GM18873 (cell line): Measurements from ENCODE around the gene HNRNPA2B1.

Experiments
- ATAC-seq: cut with Tn5 transposase; IDR thresholded peaks from one replicate; pipeline ENCODE4 v1.9.1; 2021; ENCODE audit warnings: mild to moderate bottlenecking, moderate library complexity, moderate number of reproducible peaks; ENCODE audit not compliant: unreplicated experiment, low FRiP score

Gene HNRNPA2B1

DNA sequence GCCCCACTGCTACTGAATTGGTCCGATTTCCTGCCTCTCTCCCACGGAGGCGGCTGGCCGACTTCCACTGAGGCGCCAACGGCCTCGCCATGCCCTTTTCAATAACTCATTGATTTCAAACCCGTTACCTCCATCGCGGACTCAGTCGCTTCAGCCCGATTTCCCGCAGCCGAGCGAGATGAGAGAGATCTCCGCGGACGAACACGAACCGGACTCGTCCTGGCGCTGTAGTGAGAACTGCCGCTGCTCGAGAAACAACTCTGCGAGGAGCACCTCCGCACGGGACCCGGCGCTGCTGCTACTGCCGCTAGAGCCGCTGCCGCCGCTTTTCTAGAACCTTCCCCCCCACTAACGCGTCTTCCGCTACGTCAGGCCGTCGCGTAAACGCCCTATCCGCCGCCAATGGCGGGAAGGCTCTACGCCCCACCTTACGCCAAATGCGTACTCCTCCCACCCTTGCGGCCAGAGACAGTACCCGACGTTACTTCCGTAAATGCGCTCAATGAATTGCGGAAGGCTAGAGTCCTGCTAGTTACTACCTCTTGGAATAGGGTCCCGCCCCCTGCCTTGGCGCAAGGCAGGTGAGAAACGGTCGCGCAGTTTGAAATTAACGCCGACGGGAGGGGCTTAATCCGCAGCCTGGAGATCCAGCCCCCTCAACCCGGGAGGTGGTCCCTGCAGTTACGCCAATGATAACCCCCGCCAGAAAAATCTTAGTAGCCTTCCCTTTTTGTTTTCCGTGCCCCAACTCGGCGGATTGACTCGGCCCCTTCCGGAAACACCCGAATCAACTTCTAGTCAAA, at the start of gene HNRNPA2B1:
TSS of gene HNRNPA2B1 (minus strand) at position 303 of the 803 bp plus-strand sequence. CDS start at position 134, 169 bp downstream.
- ATAC-seq = peak; percentile 80

DNA sequence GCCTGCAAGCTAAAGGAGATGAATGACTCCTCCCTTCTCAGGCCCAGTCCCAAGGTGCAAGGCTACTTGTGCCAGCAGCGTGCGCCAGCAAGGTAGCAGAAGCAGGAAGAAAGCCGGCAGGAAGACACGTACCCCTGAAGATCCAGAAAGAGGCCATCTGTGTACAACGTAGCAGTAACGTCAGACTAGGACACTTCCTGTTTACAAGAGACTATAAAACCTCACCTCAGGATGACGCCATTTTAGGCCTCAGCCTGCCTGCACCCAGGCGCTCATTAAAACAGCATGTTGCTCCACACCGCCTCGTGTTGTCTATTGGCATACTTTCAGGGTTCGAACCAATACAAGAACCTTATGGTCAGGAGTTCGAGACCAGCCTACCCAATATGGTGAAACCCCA, 49.7 kb upstream of the HNRNPA2B1 start:
- ATAC-seq = no peak

DNA sequence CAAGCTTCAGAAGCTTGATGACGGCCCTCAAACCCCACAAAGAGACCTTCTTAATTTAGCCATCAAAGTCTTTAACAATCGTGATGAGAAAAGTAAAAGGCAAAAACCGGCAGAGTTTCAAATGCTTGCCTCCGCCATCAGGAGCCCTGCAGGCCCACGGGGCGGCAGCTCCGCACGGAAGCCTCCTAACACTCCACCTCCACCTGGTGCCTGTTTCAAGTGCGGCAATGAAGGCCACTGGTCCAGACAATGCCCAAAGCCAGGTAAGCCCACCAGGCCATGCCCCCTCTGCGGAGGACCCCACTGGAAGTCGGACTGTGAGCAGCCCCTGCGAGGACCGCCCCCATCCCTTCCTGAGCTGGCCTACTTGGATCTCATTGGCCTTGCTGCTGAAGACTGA, 44.6 kb upstream of the HNRNPA2B1 start:
- ATAC-seq = no peak

DNA sequence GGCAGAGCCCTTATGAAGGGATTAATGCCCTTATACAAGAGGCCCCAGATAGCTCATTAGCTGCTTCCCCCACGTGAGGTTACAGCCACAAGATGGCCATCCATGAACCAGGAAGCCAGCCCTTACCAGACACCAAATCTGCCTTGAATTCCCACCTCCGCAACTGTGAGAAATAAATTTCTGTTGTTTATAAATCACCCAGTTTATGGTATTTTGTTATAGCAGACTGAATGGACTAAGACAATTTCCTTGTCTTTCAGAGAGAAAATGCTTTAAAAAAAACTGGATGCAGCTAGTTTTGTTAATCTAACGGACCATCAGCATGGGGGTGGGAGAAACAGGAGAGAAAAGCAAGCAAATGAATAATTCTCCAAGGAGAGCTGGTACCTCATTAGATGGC, 37.5 kb upstream of the HNRNPA2B1 start:
- ATAC-seq = no peak

DNA sequence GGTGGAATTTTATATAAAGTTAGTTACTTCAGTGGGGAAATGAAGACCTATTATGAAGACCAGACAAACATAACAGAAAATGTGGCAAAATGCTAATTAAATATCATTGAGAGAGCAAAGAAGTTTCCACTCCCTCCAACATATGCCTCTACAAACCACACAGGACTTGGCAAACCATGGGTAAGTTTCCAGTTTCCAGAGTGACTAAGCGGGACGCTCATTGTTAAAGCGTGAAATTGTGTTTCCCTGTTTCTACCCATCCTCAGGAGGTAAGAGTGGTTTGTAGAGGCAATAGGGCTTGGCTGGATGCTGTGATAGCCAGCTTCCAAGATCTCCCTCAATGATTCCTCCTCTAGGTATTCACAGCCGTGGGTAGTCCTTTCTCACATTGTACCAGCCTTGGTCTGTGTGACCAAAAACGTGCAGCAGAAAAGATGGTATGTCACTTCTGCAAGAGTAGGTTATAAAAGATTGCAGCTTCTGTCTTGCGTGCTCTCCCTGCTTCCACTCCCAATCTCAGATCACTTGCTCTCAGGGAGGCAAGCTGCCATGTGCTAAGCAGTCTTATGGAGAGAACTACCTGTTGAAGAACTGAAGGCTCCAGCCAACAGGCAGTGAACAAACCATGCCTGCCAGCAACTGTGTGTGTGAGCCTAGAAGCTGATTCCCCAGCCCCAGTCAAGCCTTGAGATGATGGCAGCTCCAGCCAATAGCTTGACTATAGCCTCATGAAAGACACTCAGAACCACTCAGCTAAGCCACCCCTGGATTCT, 36.7 kb upstream of the HNRNPA2B1 start:
- ATAC-seq = no peak

DNA sequence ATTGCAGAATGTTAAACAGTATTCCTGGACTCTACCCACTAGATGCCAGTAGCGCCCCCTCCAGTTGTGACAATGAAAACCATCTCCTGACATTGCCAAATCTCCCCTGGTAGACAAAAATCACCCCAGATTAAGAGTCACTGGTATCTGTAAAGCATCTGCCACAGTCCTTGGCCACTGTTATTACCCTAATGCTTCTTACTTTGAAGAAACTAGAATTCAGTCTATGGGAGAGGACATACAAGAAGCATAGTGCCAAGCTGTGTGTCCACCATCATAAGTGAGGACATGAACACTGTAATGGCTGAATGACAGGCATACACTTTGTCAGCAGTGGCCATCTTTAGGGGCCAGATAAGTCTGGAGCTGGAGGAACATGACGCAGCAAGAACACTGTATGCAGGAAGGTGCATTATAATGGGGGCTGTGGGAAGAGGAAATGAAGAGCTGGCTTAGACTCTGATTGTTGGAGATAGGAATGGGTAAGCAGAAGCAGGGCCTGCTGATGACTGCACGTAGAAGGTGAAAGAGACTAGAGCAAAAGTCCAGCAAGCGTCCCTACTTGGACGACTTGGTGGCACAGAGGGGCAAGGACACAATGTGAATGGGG, 33.5 kb upstream of the HNRNPA2B1 start:
- no peak for ATAC-seq

DNA sequence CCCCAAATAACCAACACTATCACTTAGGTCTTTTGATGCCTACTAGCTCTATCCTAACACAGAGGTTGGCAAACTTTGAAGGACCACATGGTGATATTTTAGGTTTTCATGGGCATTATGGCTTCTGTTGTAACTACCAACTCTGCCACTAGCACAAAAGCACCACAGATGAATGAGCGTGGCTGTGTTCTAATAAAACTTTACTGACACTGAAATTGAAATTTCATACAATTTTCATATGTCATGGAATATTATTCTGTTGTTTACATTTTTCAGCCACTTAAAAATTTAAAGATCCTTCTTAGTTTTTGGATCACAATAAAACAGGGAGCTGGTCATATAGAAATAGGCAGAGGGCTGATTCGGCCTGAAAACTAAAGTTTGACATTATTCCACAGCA, 27.4 kb upstream of the HNRNPA2B1 start:
- ATAC-seq = no peak

DNA sequence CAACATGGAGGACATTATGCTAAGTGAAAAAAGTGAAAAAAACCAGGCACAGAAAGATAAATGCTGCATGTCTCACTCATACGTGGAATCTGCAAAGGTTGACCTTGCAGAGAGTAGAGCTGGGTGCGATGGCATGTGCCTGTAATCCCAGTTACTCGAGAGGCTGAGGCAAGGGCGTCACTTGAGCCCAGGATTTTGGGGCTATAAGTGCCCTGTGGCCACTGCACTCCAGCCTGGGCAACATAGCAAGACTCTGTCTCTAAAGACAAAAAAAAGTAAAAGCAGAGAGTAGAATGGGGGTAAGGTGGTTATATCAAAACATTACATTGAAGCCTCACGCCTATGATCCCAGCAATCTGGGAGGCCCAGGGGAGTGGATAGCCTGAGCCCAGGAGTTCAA, 23.8 kb upstream of the HNRNPA2B1 start:
- no peak for ATAC-seq

DNA sequence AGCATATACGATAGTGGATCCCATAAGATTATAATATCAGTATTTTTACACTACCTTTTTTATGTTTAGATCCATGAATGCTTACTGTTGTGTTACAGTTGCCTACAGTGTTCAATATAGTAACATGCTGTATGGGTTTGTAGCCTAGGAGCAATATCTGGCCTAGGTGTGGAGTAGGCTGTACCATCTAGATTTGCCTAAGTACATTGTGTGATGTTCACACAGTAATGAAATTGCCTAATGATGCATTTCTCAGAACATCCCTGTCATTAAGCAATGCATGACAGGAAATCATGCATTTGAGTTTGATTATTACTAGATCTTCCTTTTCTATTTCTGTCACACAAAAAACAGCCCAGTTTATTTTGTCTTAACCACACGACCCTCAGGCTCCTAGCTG, 15.5 kb upstream of the HNRNPA2B1 start:
- ATAC-seq = no peak

DNA sequence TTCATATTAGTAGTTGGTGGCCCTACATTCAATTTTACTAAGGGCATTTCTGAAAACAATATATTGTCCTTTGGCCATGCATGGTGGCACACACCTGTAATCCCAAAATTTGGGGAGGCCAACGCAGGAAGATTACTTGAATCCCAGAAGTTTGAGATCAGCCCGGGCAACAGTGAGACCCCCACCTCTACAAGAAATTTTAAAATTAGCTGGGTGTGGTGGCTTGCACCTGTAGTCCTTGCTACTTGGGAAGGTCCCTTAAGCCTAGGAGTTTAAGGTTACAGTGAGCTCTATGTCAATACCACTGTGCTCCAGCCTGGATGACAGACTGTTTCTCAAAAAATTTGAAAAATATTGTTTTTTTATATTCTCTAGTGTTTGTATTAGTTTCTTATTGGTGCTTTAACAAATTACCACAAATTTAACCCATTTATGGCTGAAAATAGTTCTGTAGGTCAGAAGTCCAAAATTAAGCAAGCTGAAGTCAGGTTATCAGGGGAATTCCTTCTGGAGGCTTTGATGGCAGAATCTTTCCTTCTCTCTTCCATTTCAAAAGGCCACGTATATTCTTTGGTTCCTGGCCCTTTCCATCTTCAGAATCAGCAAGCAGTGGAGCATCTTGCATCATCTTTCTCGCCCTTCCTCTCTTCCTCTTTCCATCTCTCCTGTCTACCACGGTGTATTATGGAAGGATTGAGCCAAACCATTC, 13.4 kb upstream of the HNRNPA2B1 start:
- ATAC-seq = no peak

DNA sequence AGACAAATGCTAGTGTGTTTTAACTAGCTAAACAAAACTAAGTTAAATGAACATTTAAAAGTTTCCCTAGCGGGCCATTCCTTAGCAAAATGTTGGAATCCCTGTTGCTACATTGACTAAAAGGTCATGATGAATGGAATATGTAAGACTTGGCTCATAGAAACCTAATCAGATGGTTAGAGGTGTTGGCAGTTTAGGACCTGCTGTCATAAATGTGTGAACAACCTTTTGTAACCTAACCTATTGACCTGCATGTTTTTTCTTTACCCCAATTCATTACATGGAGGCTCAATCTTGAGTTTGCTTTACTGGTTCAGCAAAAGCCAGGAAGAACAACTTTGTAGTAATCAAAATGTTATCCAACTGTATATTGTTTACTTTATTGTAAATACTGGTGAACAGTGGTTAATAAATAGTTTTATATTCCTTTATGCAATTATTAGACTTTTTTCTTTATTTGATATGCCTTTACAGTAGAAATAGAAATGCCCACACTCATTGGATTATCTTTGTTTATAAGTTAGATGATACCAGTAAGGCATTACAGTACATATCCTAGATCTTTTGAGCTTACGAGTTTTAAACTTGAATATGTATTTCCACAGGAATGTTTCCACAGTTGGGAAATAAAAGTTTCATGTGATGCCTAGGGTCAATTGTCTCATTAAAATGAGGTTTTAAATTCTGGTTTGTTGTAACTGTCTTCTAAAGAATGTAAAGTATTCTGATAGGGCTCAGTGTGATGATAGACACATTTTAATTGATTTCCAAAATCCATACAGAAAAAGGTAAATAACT, 12.6 kb upstream of the HNRNPA2B1 start:
- no peak for ATAC-seq

DNA sequence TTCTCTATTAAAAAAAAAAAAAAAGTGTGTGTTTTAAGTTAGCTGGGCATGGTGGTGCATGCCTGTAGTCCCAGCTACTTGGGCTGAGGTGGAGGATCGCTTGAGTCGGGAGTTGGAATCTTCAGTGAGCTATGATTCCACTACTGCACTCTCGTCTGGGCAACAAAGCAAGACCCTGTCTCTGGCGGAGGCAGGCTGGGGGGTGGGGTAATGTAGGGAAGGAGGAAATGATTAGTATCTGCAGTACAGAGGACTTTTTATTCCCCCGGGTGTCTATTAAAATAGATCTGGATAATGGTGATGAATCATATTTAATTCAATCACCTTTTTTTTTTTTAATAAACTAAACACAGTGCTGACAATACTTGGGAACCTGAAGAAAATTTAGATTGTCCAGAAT, 7.5 kb upstream of the HNRNPA2B1 start:
- no peak for ATAC-seq

DNA sequence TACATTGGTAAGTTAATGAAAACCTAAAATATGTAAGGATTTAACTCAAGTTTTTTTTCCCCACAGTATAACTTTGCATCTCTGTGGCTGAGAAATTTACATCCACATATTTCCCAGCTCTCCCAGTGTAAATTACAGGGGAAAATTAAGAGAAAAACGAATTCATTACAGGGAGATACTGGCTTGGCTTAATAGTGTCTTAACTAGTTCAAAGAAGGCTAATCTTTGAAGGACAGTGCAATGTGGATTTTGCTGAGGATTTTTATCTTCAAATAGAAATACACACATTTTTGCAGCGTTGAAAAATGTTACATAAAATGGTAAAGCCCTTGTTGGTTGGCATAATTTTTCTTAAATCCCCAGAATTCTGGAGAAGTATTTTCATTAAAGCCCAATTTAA, 2.5 kb upstream of the HNRNPA2B1 start:
- no peak for ATAC-seq

DNA sequence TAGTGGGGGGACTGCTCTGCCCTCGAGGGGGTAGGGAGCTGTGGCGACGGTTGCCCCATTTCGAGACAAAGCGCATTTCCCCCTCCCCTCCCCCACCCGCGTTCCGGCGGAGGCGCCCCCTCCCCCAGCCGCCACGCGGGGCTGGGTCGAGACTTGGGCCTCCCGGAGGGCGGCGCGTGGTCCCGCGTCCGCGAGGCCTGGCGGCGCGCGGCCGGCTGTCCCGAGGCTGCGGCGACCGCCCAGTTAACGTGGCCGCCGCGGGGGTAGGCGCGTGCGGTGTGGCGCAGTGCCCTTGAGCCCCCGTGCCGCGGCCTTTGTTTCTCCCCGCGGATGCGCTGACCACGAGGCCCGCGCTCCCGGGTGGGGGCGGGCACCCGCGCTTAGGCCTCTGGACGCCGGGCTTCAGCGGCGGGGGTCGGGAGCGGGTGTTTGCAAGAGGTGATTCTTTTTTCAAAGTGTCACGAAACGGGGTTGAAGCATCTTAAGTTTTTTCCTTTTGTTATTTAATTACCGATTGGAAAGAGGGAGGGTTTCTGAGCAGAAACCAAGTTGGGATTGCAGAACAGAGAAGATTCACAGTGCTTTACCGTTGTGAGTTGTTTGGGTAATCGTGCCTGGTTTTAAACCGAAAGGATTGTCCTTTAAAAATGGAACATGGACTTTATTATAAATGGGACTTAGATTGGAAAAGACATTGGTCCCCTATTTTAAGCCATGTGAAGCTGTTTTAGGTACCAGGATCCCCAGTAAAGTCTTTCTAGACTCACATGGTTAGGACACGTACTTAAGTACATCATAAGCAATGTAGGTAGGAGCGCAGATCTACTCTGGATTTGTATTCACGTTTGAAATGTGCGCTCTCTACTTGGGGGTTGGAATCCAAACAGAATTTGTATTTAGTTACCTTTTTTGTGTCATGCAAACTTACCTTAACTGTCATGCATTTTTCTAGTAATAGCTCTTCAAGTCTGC, 1.8 kb upstream of the HNRNPA2B1 start:
- no peak for ATAC-seq

DNA sequence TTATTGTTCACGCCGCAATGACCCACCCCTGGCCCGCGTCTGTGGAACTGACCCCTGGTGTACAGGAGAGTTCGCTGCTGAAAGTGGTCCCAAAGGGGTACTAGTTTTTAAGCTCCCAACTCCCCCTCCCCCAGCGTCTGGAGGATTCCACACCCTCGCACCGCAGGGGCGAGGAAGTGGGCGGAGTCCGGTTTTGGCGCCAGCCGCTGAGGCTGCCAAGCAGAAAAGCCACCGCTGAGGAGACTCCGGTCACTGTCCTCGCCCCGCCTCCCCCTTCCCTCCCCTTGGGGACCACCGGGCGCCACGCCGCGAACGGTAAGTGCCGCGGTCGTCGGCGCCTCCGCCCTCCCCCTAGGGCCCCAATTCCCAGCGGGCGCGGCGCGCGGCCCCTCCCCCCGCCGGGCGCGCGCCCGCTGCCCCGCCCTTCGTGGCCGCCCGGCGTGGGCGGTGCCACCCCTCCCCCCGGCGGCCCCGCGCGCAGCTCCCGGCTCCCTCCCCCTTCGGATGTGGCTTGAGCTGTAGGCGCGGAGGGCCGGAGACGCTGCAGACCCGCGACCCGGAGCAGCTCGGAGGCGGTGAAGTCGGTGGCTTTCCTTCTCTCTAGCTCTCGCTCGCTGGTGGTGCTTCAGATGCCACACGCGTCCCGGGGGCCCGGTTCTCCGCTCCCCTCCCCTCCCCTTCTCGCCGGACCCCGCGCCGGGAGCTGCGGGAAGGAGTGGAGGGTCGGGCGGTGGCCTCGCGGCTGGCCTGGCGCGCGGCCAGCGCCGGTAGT, 887 bp upstream of the HNRNPA2B1 start, which contains the start of gene CBX3:
TSS of gene CBX3 (plus strand) at position 499 of the 772 bp plus-strand sequence. CDS start 1,254 bp downstream, outside the sequence.
- peak; percentile 26 for ATAC-seq

DNA sequence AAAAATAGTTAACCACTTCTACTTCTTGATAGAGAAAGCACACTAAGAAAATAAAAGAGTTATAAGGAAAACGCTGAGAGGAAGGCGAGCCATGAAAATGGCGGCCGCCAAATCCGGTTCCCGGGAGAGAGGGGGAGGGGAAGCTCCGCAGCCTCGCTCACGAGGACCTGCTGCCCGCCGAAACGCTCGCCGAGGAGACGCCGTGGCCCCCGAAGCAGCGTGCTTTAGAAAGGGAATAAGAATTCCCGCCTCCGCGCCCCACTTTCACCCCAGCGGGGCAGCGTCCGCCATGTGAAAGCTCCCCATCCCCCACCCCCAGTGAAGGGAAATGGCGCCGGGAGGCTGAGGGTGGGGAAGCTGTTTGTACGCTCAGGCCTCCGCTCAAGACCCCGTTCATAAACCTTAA, 505 bp downstream of the HNRNPA2B1 start:
- ATAC-seq = peak; percentile 8

DNA sequence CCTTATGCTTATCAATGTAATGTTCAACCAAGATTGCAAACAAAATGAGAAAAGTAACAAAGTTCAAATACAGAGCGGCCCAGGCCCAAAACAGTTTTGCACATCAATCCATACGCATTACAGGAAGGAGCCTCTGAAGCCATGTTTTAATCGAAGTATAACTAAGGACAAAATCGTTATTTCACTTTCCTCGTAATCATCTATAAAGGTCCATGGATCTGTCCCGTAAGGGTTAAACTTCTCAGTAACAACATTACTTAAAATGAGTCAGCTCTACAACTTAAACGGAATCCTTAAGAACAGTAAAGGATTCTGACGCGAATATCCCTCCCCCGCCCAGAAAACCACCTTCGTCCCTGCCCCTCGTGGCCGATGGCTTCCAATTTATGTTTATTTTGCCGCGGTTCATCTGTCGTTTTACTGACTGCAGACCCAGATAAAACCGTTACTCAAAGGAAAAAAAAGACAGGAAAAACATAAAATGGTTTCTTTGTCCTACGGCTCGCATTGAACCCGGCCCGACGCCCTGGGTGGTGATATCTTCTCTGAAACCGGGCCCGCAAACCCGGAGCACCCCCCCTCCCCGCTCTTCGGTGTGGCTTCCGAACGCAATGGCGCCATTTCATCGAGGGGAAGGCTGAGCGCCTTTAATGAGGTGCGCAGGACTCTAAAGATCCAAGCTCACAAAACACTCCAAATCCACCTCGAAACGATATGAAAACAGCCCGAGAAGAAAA, 1.1 kb downstream of the HNRNPA2B1 start:
- ATAC-seq = no peak
